ENCODE data around the gene ZCWPW2.
A peak's percentile ranks its signal among the peaks of the same experiment; 100 is the strongest.

Gene ZCWPW2

GRCh38 chr3:28347374-28348264 is 902 bp upstream of the ZCWPW2 start:
- H4K91ac ChIP-seq (ENCODE audit: low read depth, low read length) = peak overlapping the region; percentile 92
- H2BK12ac ChIP-seq (ENCODE audit: low read length) = no peak overlapping the region
- H3K79me2 ChIP-seq (ENCODE audit: control insufficient read depth, insufficient read depth, low read length, poor library complexity) = peaks cover 10% of the 10 kb centered on the region
- peak overlapping the region; percentile 86 for H3K4me3 ChIP-seq (ENCODE audit: low read depth, low read length)
- H3K4me2 ChIP-seq (ENCODE audit: low read length) = peak overlapping the region; percentile 88
- no CpG with 5 or more reads among the region's 16 CpGs for WGBS (ENCODE audit: extremely low coverage, insufficient coverage, insufficient read length)
- H2BK120ac ChIP-seq (ENCODE audit: insufficient read depth, low read length, poor library complexity) = no peak overlapping the region
- H3K23ac ChIP-seq (ENCODE audit: low read length) = no peak overlapping the region
- no peak overlapping the region for H3K18ac ChIP-seq (ENCODE audit: low read length)
- no peaks in the 10 kb centered on the region for H3K9me3 ChIP-seq (ENCODE audit: insufficient read depth, low read depth, low read length)
- peaks cover 10% of the 10 kb centered on the region for H3K79me1 ChIP-seq (ENCODE audit: low read length)
- H4K8ac ChIP-seq (ENCODE audit: low read depth, low read length) = peak overlapping the region; percentile 97
- H3K27me3 ChIP-seq (ENCODE audit: insufficient read depth, low read length) = no peaks in the 10 kb centered on the region
- H3K14ac ChIP-seq (ENCODE audit: low read length) = no peak overlapping the region
- H2AFZ ChIP-seq (ENCODE audit: insufficient read depth, low read length, poor library complexity) = peak overlapping the region; percentile 80
- peak overlapping the region; percentile 59 for H3K4ac ChIP-seq (ENCODE audit: low read depth, low read length)
- H3K9ac ChIP-seq (ENCODE audit: low read length) = peak overlapping the region; percentile 67
- H3K4me1 ChIP-seq (ENCODE audit: control insufficient read depth in 1 of 2, insufficient read depth in 2 of 2, low read length in 2 of 2) = no peaks in the 10 kb centered on the region
- no peak overlapping the region for H4K12ac ChIP-seq (ENCODE audit: low read depth, low read length)
- DNase-seq = peak; percentile 11 to 67
- no peak overlapping the region for H2AK5ac ChIP-seq (ENCODE audit: low read length)
- no peak overlapping the region for H2BK5ac ChIP-seq (ENCODE audit: low read depth, low read length, poor library complexity)
- peak overlapping the region; percentile 95 for H3K27ac ChIP-seq (ENCODE audit: low read depth, low read length)
- H3K36me3 ChIP-seq (ENCODE audit: control insufficient read depth in 1 of 2, insufficient read depth in 2 of 2, low read length in 2 of 2) = no peaks in the 10 kb centered on the region

GRCh38 chr3:28348265-28348628 is 274 bp upstream of the ZCWPW2 start:
- no CpG with 5 or more reads among the region's 16 CpGs for WGBS (ENCODE audit: extremely low coverage, insufficient coverage, insufficient read length)
- H3K79me2 ChIP-seq (ENCODE audit: control insufficient read depth, insufficient read depth, low read length, poor library complexity) = peaks cover 10% of the 10 kb centered on the region

GRCh38 chr3:28349469-28350000 is 1.0 kb downstream of the ZCWPW2 start:
- no peak overlapping the region for H2BK120ac ChIP-seq (ENCODE audit: insufficient read depth, low read length, poor library complexity)
- DNase-seq = no peak
- no peaks in the 10 kb centered on the region for H3K4me1 ChIP-seq (ENCODE audit: control insufficient read depth in 1 of 2, insufficient read depth in 2 of 2, low read length in 2 of 2)
- H3K36me3 ChIP-seq (ENCODE audit: control insufficient read depth in 1 of 2, insufficient read depth in 2 of 2, low read length in 2 of 2) = no peaks in the 10 kb centered on the region
- no peak overlapping the region for H3K14ac ChIP-seq (ENCODE audit: low read length)
- H3K9me3 ChIP-seq (ENCODE audit: insufficient read depth, low read depth, low read length) = no peaks in the 10 kb centered on the region
- peaks cover 10% of the 10 kb centered on the region for H3K79me1 ChIP-seq (ENCODE audit: low read length)
- H4K12ac ChIP-seq (ENCODE audit: low read depth, low read length) = no peak overlapping the region
- WGBS (ENCODE audit: extremely low coverage, insufficient coverage, insufficient read length) = no CpG with 5 or more reads among the region's 13 CpGs
- H3K79me2 ChIP-seq (ENCODE audit: control insufficient read depth, insufficient read depth, low read length, poor library complexity) = peaks cover 10% of the 10 kb centered on the region
- peak overlapping the region; percentile 72 for H3K4me2 ChIP-seq (ENCODE audit: low read length)
- H4K91ac ChIP-seq (ENCODE audit: low read depth, low read length) = no peak overlapping the region
- peak overlapping the region; percentile 86 for H3K4me3 ChIP-seq (ENCODE audit: low read depth, low read length)
- peak overlapping the region; percentile 85 for H3K9ac ChIP-seq (ENCODE audit: low read length)
- peak overlapping the region; percentile 80 for H2AFZ ChIP-seq (ENCODE audit: insufficient read depth, low read length, poor library complexity)
- H2BK5ac ChIP-seq (ENCODE audit: low read depth, low read length, poor library complexity) = no peak overlapping the region
- H3K23ac ChIP-seq (ENCODE audit: low read length) = no peak overlapping the region
- no peak overlapping the region for H3K4ac ChIP-seq (ENCODE audit: low read depth, low read length)
- no peak overlapping the region for H3K18ac ChIP-seq (ENCODE audit: low read length)
- no peak overlapping the region for H4K8ac ChIP-seq (ENCODE audit: low read depth, low read length)
- no peaks in the 10 kb centered on the region for H3K27me3 ChIP-seq (ENCODE audit: insufficient read depth, low read length)
- H2BK12ac ChIP-seq (ENCODE audit: low read length) = no peak overlapping the region
- peak overlapping the region; percentile 95 for H3K27ac ChIP-seq (ENCODE audit: low read depth, low read length)
- H2AK5ac ChIP-seq (ENCODE audit: low read length) = no peak overlapping the region

More at GRCh38 chr3:28348265-28348628, 274 bp upstream of the ZCWPW2 start:
- H4K8ac ChIP-seq (ENCODE audit: low read depth, low read length) = peak overlapping the region; percentile 97
- peak overlapping the region; percentile 86 for H3K4me3 ChIP-seq (ENCODE audit: low read depth, low read length)
- H2BK120ac ChIP-seq (ENCODE audit: insufficient read depth, low read length, poor library complexity) = peak overlapping the region; percentile 93
- H3K9me3 ChIP-seq (ENCODE audit: insufficient read depth, low read depth, low read length) = no peaks in the 10 kb centered on the region
- peak overlapping the region; percentile 94 for H2BK5ac ChIP-seq (ENCODE audit: low read depth, low read length, poor library complexity)
- H4K91ac ChIP-seq (ENCODE audit: low read depth, low read length) = peak overlapping the region; percentile 92
- H4K12ac ChIP-seq (ENCODE audit: low read depth, low read length) = peak overlapping the region; percentile 99
- H3K27me3 ChIP-seq (ENCODE audit: insufficient read depth, low read length) = no peaks in the 10 kb centered on the region
- H3K18ac ChIP-seq (ENCODE audit: low read length) = peak overlapping the region; percentile 89
- peaks cover 10% of the 10 kb centered on the region for H3K79me1 ChIP-seq (ENCODE audit: low read length)
- no peaks in the 10 kb centered on the region for H3K36me3 ChIP-seq (ENCODE audit: control insufficient read depth in 1 of 2, insufficient read depth in 2 of 2, low read length in 2 of 2)
- no peaks in the 10 kb centered on the region for H3K4me1 ChIP-seq (ENCODE audit: control insufficient read depth in 1 of 2, insufficient read depth in 2 of 2, low read length in 2 of 2)
- H3K4me2 ChIP-seq (ENCODE audit: low read length) = peak overlapping the region; percentile 88
- no peak overlapping the region for H2AK5ac ChIP-seq (ENCODE audit: low read length)
- H2AFZ ChIP-seq (ENCODE audit: insufficient read depth, low read length, poor library complexity) = peak overlapping the region; percentile 80
- H3K27ac ChIP-seq (ENCODE audit: low read depth, low read length) = peak overlapping the region; percentile 95
- H3K4ac ChIP-seq (ENCODE audit: low read depth, low read length) = peak overlapping the region; percentile 59
- H2BK12ac ChIP-seq (ENCODE audit: low read length) = no peak overlapping the region
- no peak overlapping the region for H3K23ac ChIP-seq (ENCODE audit: low read length)
- H3K14ac ChIP-seq (ENCODE audit: low read length) = peak overlapping the region; percentile 91
- H3K9ac ChIP-seq (ENCODE audit: low read length) = peak overlapping the region; percentile 82
- no peak for DNase-seq

GRCh38 chr3:28376424-28376823 is 27.9 kb downstream of the ZCWPW2 start:
- WGBS (ENCODE audit: extremely low coverage, insufficient coverage, insufficient read length) = no CpG with 5 or more reads among the region's 4 CpGs

More at GRCh38 chr3:28376424-28376823, 27.9 kb downstream of the ZCWPW2 start:
- no peak overlapping the region for H4K8ac ChIP-seq (ENCODE audit: low read depth, low read length)
- H3K36me3 ChIP-seq (ENCODE audit: control insufficient read depth in 1 of 2, insufficient read depth in 2 of 2, low read length in 2 of 2) = no peaks in the 10 kb centered on the region
- H3K4me1 ChIP-seq (ENCODE audit: control insufficient read depth in 1 of 2, insufficient read depth in 2 of 2, low read length in 2 of 2) = no peaks in the 10 kb centered on the region
- no peak overlapping the region for H3K14ac ChIP-seq (ENCODE audit: low read length)
- no peak overlapping the region for H3K27ac ChIP-seq (ENCODE audit: low read depth, low read length)
- H3K4ac ChIP-seq (ENCODE audit: low read depth, low read length) = no peak overlapping the region
- no peak overlapping the region for H2BK12ac ChIP-seq (ENCODE audit: low read length)
- H3K23ac ChIP-seq (ENCODE audit: low read length) = no peak overlapping the region
- no peaks in the 10 kb centered on the region for H3K79me1 ChIP-seq (ENCODE audit: low read length)
- H3K4me2 ChIP-seq (ENCODE audit: low read length) = no peak overlapping the region
- no peak overlapping the region for H2BK5ac ChIP-seq (ENCODE audit: low read depth, low read length, poor library complexity)
- H3K27me3 ChIP-seq (ENCODE audit: insufficient read depth, low read length) = no peaks in the 10 kb centered on the region
- no peak overlapping the region for H3K9ac ChIP-seq (ENCODE audit: low read length)
- H3K79me2 ChIP-seq (ENCODE audit: control insufficient read depth, insufficient read depth, low read length, poor library complexity) = no peaks in the 10 kb centered on the region
- peak; percentile 13 to 65 for DNase-seq
- no peak overlapping the region for H3K18ac ChIP-seq (ENCODE audit: low read length)
- H4K12ac ChIP-seq (ENCODE audit: low read depth, low read length) = no peak overlapping the region
- H2AFZ ChIP-seq (ENCODE audit: insufficient read depth, low read length, poor library complexity) = no peak overlapping the region
- H2AK5ac ChIP-seq (ENCODE audit: low read length) = no peak overlapping the region
- H4K91ac ChIP-seq (ENCODE audit: low read depth, low read length) = no peak overlapping the region
- no peak overlapping the region for H2BK120ac ChIP-seq (ENCODE audit: insufficient read depth, low read length, poor library complexity)
- H3K9me3 ChIP-seq (ENCODE audit: insufficient read depth, low read depth, low read length) = no peaks in the 10 kb centered on the region
- no peak overlapping the region for H3K4me3 ChIP-seq (ENCODE audit: low read depth, low read length)
